ENCODE measurements around the gene SNED1.
"Not testable (repeated sequence)": the region's sequence is repeated elsewhere in the genome, so short reads cannot be mapped to it uniquely, and the experiment has no call there.

SNED1 gene

DNA sequence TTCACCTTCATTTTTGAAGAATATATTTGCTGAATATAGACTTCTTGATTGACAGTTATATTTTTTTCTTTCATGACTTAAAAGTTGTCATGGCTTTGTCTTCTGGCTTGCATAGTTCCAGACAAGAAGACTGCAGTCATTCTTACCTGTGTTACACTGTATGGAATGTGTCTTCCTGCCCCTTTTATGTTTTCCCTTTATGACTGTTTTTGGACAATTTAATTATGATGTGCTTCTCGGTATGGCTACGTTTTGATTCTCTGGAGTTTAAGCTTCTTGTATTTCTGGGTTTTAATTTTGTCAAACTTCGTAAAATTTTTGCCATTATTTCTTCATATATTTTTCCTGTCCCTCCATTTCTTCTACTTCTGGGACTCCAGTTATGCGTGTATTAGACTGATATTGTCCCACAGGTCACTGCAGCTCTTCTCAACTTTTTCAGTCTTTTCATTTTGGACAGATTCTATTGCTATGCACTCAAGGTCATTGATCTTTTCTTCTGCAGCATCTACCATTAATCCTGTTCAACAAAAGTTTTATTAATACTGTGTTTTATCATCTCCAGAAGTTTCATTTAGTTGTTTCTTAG lies 86.5 kb downstream of the SNED1 start:
- no peak overlapping the region for H3K9ac ChIP-seq (ENCODE audit: insufficient read length)
- no peak overlapping the region for H3K27ac ChIP-seq
- no peak for DNase-seq (ENCODE audit: low read depth, low spot score)
- no peak overlapping the region for H3K4me3 ChIP-seq
- peaks cover 4% of the 10 kb centered on the region; the same call in 1 of the 2 replicates for H3K9me3 ChIP-seq (ENCODE audit: low read depth, low read length)
- H3K36me3 ChIP-seq (ENCODE audit: insufficient read depth, low read length): peaks cover 34% of the 10 kb centered on the region
- TF ChIP-seq EZH2 (IDR thresholded peaks at IDR 0.05) (no peak), POLR2AphosphoS5 (IDR thresholded peaks at IDR 0.05; ENCODE audit: borderline replicate concordance, low read depth, low read length) (no peak), FOXP2 (optimal IDR thresholded peaks at IDR 0.05; ENCODE audit: control extremely low read depth, extremely low read length, insufficient read depth) (no peak)

DNA sequence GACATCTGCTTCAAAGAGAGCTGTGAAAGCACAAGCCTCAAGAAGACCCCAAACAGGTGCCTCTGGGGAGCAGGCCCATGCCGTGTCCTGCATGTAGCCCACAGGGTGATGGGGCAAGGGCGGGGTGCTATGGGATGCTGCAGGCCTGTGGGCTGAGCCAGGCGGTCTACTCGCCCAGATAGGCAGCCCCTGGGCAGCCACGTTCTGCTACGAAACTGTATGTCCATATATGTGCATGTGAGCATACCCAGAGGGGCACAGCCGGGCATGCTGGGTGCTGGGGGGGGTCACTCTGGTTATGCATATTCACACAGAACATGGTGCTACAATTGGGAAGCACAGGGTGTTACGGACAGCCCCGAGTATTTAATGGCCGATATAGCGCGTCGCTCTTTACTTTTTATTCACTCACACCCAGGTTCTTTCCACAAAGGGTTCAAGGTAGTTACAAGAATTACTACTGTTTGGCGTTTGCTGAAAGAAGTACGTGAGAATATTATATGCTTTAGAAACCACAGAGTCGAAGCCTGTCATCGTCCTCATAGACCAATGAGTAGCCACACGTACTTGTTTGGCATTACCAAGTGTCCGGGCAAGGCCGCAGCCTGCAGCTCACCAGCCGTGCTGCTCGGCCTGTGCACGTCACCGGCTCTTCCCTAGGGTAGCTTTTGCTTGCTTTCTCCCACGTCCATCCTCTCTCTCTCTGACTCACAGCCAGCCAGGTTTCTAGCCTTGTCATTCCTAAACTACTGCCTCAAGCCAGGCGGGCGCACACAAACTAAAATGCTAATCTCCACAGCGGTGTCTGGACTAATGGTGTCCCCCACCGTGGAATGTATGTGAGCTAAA lies 89.2 kb downstream of the SNED1 start:
- peaks cover 4% of the 10 kb centered on the region; the same call in 1 of the 2 replicates for H3K9me3 ChIP-seq (ENCODE audit: low read depth, low read length)
- no peak overlapping the region for H3K27ac ChIP-seq
- no peak overlapping the region for H3K4me3 ChIP-seq
- H3K36me3 ChIP-seq (ENCODE audit: insufficient read depth, low read length): peaks cover 37% of the 10 kb centered on the region
- no peak overlapping the region for H3K9ac ChIP-seq (ENCODE audit: insufficient read length)
- DNase-seq (ENCODE audit: low read depth, low spot score): no peak
- TF ChIP-seq POLR2AphosphoS5 (IDR thresholded peaks at IDR 0.05; ENCODE audit: borderline replicate concordance, low read depth, low read length) (no peak), FOXP2 (optimal IDR thresholded peaks at IDR 0.05; ENCODE audit: control extremely low read depth, extremely low read length, insufficient read depth) (no peak), EZH2 (IDR thresholded peaks at IDR 0.05) (no peak)

DNA sequence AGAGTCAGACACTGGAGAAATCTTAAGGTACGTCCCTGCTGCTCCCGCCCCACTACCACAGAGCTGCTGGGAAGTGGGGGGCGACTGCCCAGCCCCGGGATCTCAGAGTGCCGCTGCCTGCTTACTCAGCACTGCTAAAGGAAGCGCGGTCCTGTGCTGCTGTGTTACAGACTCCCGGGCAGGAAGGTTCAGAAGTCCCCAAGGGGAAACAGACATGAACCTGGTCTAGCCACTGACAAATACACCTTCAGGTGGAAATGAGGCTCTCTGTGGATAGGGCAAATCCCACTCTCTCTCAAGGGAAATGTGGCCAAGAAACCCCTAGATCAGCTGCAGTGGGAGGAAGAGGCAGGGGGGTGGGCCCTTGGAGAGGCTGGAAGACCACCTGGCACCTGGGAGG lies 90.0 kb downstream of the SNED1 start:
- no peak for DNase-seq (ENCODE audit: low read depth, low spot score)
- no peak overlapping the region for H3K4me3 ChIP-seq
- TF ChIP-seq EZH2 (IDR thresholded peaks at IDR 0.05) (no peak), FOXP2 (optimal IDR thresholded peaks at IDR 0.05; ENCODE audit: control extremely low read depth, extremely low read length, insufficient read depth) (no peak), POLR2AphosphoS5 (IDR thresholded peaks at IDR 0.05; ENCODE audit: borderline replicate concordance, low read depth, low read length) (no peak)
- H3K9ac ChIP-seq (ENCODE audit: insufficient read length): no peak overlapping the region
- H3K9me3 ChIP-seq (ENCODE audit: low read depth, low read length): peaks cover 4% of the 10 kb centered on the region; the same call in 1 of the 2 replicates
- H3K27ac ChIP-seq: no peak overlapping the region
- H3K36me3 ChIP-seq (ENCODE audit: insufficient read depth, low read length): peaks cover 44% of the 10 kb centered on the region

DNA sequence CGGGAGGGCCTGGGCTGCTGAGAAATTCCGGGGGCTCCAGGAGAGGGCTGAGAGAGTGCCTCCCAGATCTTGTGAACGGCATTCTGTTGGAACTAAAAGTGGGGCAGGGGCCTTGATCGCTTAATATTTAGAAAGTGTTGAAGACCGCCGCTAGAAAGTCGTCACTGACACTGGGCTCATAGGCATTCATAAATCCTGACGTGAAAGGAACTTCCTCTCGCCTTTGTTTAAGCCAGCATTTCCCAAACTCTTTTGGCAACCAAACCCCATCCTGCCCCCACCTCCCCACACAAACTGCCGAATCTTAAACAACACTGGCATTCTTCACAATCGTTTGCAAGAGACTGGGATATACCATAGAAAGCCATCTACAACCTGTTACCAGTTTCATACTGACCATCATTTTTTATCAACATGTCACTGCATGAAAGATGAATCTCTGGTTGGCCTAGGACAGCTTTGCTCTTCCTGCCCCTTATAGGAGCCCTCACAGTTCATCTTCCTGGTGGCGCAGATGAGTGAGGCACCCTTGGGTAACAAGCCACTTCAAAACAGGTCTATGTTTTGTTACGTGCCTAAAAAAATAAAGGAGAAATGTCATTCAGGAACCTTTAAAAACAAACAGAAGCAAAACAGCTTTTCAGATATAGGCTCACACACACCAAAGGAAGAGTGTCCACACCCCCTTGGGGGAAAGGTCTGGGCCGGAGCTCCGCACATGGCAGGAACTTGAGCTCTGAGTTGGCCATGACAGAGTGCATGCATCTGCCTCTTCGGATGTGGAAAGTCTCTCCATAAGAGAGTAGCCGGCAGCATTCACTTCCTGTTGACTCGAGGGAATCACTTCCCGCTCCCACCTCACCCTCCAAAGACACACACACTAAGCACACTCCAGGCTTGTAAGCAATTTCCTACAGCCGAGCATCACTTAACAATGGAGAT lies 90.6 kb downstream of the SNED1 start:
- H3K27ac ChIP-seq: no peak overlapping the region
- H3K9ac ChIP-seq (ENCODE audit: insufficient read length): no peak overlapping the region
- no peak for DNase-seq (ENCODE audit: low read depth, low spot score)
- H3K36me3 ChIP-seq (ENCODE audit: insufficient read depth, low read length): peaks cover 44% of the 10 kb centered on the region
- TF ChIP-seq EZH2 (IDR thresholded peaks at IDR 0.05) (no peak), POLR2AphosphoS5 (IDR thresholded peaks at IDR 0.05; ENCODE audit: borderline replicate concordance, low read depth, low read length) (no peak), FOXP2 (optimal IDR thresholded peaks at IDR 0.05; ENCODE audit: control extremely low read depth, extremely low read length, insufficient read depth) (no peak)
- peaks cover 4% of the 10 kb centered on the region; the same call in 1 of the 2 replicates for H3K9me3 ChIP-seq (ENCODE audit: low read depth, low read length)
- no peak overlapping the region for H3K4me3 ChIP-seq

DNA sequence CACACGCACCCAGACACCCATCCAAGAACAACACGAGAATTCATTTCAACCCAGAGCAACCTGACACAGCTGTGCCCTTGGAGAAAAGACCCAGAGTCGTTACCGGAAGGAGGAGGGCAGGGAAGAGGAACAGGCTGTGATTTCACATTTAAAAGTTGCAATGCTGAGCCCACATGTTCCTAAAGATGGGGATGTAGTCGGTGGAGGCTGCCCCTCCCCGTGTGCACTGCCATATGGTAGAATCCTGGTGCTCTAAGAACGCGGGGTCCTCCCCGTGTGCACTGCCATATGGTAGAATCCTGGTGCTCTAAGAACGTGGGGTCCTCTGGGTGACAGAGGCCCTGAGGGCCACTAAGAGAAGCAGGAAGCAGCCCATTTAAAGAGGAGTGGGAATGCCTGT lies 92.8 kb downstream of the SNED1 start:
- no peak overlapping the region for H3K4me3 ChIP-seq
- no peak for TF ChIP-seq POLR2AphosphoS5 (IDR thresholded peaks at IDR 0.05; ENCODE audit: borderline replicate concordance, low read depth, low read length)
- TF ChIP-seq EZH2 (IDR thresholded peaks at IDR 0.05): no peak
- no peak for TF ChIP-seq FOXP2 (optimal IDR thresholded peaks at IDR 0.05; ENCODE audit: control extremely low read depth, extremely low read length, insufficient read depth)
- no peaks in the 10 kb centered on the region for H3K9me3 ChIP-seq (ENCODE audit: low read depth, low read length)

DNA sequence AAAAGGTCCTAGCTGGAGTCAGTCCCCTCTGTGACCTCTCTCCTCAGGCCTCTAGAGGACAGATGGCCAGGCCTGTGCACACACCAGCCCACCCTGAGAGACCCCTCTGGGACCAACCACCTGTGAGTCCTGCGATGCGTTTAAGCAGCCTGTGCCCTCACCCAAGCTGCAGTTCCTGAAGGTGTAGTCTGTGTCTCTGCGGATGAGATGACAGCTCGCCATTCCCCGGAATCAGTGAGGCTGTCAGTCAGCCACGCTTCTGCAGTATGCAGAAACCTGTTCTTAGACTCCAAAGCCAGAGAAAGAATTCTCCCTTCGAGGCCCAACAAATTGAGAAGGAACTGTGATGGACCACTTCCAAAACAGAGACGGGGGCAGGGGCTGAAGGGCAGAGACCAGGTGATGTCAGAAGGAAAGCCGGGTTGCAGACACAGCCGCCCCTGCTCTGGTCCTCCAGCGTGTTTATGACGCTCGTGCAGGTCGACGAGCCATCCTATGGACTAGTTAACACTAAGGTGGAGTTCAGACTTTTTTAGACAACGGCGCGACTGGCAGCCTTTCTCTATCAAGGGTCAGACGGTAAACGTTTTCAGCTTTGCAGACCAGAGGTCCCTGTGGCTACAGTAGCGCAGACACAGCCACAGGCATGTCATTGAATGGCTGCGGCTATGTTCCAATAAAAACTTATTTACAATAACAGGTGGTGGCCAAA lies 93.5 kb downstream of the SNED1 start:
- Histone ChIP-seq H3K9ac (ENCODE audit: insufficient read length) (no peak overlapping the region), H3K36me3 (ENCODE audit: insufficient read depth, low read length) (peaks cover 61% of the 10 kb centered on the region), H3K4me3 (no peak overlapping the region), H3K9me3 (ENCODE audit: low read depth, low read length) (no peaks in the 10 kb centered on the region), H3K27ac (no peak overlapping the region)
- DNase-seq (ENCODE audit: low read depth, low spot score): no peak
- TF ChIP-seq POLR2AphosphoS5 (IDR thresholded peaks at IDR 0.05; ENCODE audit: borderline replicate concordance, low read depth, low read length) (no peak), EZH2 (IDR thresholded peaks at IDR 0.05) (no peak), FOXP2 (optimal IDR thresholded peaks at IDR 0.05; ENCODE audit: control extremely low read depth, extremely low read length, insufficient read depth) (no peak)

More for the DNA sequence above, 92.8 kb downstream of the SNED1 start:
- DNase-seq (ENCODE audit: low read depth, low spot score): no peak
- peaks cover 61% of the 10 kb centered on the region for H3K36me3 ChIP-seq (ENCODE audit: insufficient read depth, low read length)
- H3K27ac ChIP-seq: no peak overlapping the region
- no peak overlapping the region for H3K9ac ChIP-seq (ENCODE audit: insufficient read length)

DNA sequence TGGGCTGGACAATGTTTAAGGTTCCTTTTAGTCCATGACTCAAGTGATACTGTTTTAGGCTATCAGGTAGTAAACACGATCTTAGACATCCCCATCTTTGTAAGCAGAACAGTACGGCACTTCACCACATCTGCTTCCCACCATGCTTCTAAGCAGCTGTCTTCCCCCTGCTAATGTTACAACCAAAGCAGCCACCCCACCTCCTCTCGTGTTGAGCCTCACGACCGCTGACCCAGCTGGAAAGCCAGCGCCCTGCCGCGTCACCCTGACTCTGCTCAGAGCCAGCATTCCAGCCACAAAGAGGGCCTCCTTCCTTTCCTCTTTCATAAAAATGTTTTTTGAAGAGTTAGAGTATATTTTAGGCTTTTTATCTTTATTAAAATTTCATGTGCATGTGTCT lies 94.3 kb downstream of the SNED1 start:
- TF ChIP-seq FOXP2 (optimal IDR thresholded peaks at IDR 0.05; ENCODE audit: control extremely low read depth, extremely low read length, insufficient read depth) (no peak), EZH2 (IDR thresholded peaks at IDR 0.05) (no peak), POLR2AphosphoS5 (IDR thresholded peaks at IDR 0.05; ENCODE audit: borderline replicate concordance, low read depth, low read length) (no peak)
- Histone ChIP-seq H3K27ac (no peak overlapping the region), H3K36me3 (ENCODE audit: insufficient read depth, low read length) (peaks cover 62% of the 10 kb centered on the region), H3K4me3 (no peak overlapping the region), H3K9ac (ENCODE audit: insufficient read length) (no peak overlapping the region), H3K9me3 (ENCODE audit: low read depth, low read length) (no peaks in the 10 kb centered on the region)
- no peak for DNase-seq (ENCODE audit: low read depth, low spot score)

DNA sequence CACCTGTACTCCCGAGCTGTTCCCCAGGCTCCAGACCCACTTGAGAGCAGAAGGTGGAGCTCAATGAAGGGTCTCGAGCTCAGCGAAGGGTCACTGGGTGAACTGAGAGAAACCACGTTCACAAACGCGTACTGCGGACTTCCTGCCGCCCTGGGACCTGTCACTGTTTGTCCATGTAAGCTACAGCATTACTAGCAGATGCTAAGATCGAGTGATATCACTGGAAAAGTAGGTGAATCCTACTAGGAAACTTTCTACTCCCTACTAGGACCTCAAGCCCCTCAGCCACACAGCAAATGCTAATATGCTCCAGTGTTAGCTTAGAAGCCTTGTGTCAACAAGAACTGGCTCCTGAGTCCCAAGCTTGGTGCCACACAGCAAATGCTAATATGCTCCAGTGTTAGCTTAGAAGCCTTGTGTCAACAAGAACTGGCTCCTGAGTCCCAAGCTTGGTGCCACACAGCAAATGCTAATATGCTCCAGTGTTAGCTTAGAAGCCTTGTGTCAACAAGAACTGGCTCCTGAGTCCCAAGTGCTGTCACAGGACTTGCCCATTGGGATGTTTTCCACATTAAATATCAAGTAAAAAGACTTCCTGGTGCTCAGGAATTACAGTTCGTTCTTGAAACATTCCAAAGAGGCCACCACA lies 94.8 kb downstream of the SNED1 start:
- H3K9ac ChIP-seq (ENCODE audit: insufficient read length); H3K9me3 ChIP-seq (ENCODE audit: low read depth, low read length); DNase-seq (ENCODE audit: low read depth, low spot score); H3K27ac ChIP-seq; H3K4me3 ChIP-seq: not testable (repeated sequence)
- H3K36me3 ChIP-seq (ENCODE audit: insufficient read depth, low read length): peaks cover 60% of the 10 kb centered on the region
